Activated naive CD8-positive, alpha-beta T cell treated with anti-CD3 and anti-CD28 coated beads, Interleukin-2, amount 50 U/mL, for 16 hours (primary cell): ENCODE results near the gene THBS2.

ENCODE experiments used
- DNase-seq: peaks from one replicate; pipeline ENCODE4 v3.0.0-alpha.2; 2020; ENCODE audit warnings: low read depth, low spot score

THBS2 gene

GRCh38 chr6:169249057-169249456 is 4.6 kb downstream of the THBS2 start:
- no peak for DNase-seq

DNA sequence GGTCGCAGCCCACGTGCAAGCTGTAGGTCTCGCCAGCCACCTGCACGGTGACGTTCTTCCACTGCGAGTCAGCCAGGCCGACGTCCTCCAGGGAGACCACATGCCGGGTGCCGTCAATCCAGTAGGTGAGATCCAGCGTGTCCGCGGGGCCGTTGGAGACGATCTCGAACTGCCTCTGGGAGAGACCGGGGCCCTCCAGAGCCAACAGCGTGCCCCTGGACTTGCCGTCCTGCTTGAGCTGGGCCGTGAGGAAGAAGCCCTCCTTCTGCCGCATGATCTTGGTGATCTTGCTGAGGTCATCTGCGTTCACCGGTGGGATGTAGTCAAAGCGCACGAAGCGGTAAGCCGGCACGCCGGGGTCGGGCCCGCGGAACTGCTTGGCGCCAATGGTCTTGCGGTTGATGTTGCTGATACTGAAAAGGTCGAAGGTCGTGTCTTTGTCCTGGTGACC is 5.1 kb downstream of the THBS2 start:
- no peak for DNase-seq

DNA sequence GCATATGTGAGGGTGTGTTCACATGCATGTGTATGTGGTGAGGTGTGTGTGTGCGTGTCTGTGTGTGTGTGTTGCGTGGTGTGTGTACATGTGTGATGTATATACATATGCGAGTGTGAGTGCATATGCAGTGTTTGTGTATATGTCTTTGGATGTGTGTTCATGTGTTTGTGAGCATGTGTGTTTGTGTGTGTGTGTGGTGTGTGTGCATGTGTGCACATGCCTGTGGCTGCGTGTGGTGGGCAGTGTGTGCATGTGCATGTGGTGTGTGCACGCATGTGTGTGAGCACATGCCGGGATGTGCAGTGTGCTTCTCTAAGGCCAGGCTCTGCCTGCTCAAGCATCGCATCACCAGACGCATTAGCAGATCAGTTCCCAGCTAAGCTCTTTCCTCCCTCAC is 5.7 kb downstream of the THBS2 start:
- no peak for DNase-seq

GRCh38 chr6:169247419-169247818 is 6.2 kb downstream of the THBS2 start:
- no peak for DNase-seq

DNA sequence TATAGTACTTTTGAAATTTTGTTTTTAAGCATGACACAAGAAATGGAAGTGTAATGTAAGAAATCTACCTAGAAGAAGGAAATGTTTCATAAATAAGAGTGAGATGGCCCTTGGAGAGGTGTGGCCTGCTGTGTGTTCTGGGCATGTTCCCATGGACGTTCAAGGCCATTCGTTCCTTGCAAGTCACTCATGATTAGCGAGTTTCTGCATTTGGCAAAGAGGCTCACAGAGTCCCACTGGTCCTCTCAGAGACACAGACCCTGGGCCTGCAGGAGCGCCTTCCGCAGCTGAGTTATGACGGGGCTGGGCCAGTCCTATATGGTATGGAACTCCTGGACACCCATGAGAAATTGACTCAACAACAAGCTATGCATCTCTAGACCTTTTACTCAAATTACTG is 7.2 kb downstream of the THBS2 start:
- no peak for DNase-seq

- no peak for DNase-seq
These were observed 8.8 kb downstream of the THBS2 start for GRCh38 chr6:169244684-169245383.

DNA sequence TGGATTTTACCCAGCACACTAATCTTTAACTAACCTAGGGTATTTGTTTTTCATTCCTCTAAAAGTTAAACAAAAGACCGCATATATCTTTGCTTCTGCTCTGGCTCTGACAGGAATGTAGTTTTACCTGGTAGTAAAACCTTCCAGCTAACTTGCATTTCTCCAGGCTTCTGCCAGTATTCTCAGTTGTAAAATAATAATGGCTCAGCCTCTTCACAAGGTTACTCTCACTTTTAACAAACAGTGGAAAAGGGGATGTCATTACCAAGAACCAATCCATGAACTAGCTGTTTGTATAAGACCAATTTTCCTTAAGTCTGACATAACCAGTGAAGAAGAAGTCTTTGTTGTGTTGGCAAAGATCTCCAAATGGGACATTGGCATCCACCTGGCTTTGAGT is 10.0 kb downstream of the THBS2 start:
- no peak for DNase-seq

GRCh38 chr6:169243186-169243585 is 10.5 kb downstream of the THBS2 start:
- DNase-seq = no peak

- DNase-seq = no peak
These were observed 11.8 kb downstream of the THBS2 start for GRCh38 chr6:169241688-169242350.

DNA sequence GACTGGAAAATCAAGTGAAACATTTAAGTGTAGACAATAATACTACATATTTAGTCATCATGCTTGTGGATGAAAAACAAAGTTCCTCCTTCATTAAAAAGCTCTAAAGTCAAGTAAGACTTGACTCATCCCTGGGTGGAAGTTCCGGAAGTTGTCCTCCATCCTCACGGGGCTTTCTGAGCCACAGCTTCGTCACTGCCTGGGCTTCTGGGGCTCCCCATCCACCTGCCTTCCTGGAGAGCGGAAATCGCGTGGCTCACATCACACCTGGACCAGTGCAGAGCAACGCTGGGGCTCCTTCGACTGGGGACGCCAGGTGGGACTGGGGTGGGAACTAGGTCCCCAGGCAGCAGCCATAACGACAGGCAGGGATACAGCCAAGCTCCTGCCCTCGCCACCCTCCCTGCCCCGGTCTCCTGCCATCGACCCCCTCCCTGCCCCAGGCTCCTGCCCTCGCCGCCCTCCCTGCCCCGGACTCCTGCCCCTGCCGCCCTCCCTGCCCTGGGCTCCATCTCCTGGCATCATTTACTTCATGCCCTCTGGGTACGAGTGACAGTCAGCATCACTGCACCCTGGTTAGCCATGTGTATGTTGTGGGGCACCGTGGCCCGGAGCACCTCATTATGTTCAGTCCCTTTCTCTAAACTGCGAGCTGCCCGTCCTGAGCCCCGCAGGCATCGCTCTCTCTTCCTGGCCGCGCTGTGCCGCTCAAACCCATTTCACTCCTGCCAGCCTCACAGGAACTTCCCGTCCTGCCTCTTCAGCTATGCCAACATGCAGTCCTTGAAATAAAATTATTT is 12.9 kb downstream of the THBS2 start:
- DNase-seq = no peak

GRCh38 chr6:169240125-169240524 is 13.5 kb downstream of the THBS2 start:
- no peak for DNase-seq

DNA sequence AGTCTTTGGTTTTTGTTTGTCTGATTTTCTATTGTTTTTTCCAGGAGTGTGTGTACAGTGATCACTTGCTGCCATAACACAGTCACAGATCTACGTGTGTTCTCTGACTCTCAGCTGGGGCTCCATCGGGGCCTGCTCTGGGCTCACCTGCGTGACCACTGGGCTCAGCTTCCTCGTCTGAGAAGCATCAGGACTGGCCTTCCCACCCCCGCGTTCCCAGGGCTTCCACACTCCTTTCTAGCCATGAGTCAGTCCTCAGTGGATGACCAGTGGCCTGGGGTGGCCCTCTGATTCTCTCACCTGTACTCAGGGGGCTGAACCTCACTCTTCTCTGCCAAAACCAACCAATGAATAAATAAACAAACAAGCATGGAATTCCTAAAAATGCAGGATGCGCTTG is 14.5 kb downstream of the THBS2 start:
- no peak for DNase-seq

- no peak for DNase-seq
These were observed 14.9 kb downstream of the THBS2 start for GRCh38 chr6:169238766-169239165.

- no peak for DNase-seq
These were observed 16.0 kb downstream of the THBS2 start for GRCh38 chr6:169237496-169238134.

DNA sequence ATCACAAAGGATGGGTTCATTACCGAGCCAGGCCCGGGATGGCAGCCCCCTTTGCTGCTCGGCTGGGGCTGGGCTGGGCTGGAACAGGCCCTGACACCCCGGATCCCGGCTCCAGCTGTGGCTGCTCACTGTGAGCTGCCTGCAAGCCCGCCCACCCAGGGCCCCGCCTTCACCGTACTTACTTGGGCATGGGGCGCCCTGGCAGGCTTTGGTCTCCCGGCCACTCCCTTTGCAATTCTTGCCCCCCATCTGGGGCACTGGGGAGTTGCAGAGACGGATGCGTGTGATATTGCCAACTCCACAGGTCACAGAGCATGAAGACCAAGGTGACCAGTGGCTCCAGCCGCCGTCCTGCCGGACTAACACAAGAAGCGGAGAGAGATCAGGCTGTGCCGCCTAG is 16.7 kb downstream of the THBS2 start:
- no peak for DNase-seq

- DNase-seq = no peak
These were observed 17.1 kb downstream of the THBS2 start for GRCh38 chr6:169236545-169236944.

DNA sequence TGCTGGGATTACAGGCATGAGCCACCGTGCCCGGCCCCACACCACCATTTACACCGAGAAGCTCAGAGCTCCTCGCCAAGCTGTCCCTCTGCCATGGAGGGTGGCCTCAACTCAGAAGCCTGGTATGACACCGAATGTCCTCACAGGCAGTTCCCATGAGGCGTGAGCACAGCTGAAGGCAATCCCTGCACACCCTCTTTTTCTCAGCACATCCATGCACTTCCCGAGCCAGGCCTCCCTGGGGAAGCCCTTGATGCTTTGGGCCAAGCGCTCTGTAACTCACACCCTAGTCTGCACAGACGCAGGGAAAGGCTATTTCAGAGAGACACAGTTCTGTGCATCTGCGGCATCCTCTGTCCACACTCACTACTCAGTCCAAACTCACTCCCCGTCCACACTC is 18.4 kb downstream of the THBS2 start:
- no peak for DNase-seq

DNA sequence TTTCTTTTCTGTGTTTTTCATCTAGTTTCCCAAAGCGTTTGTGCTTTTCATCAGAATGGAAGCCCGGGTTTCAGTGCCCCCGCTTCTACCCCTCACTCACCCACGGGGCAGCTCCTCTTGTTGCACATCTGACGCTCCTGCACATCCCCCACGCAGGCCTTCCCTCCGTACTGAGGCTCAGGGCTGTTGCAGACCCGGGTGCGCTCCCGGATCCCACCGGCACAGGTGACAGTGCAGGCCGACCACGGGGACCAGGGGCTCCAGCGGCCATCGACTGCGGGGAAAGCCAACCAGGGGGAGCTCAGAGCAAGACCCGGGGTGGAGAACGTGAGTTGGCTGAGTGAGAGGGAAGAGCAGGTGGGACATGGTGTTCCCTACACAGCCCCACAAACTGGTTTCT is 19.0 kb downstream of the THBS2 start:
- DNase-seq = no peak

DNA sequence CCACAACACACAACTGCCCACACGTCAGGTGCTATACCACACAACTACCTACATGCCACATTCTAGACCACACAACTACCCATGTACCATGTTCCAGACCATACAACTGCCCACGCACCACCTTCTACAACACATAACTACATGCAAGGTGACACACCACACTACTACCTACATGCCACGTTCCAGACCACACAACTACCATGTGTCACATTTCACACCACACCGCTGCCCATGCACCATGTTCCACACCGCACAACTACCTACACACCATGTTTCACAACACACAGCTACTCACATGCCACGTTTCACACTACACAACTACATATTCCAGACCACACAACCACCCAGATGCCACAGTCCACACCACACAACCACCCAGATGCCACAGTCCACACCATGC is 19.8 kb downstream of the THBS2 start:
- no peak for DNase-seq

GRCh38 chr6:169233181-169233580 is 20.5 kb downstream of the THBS2 start:
- no peak for DNase-seq

DNA sequence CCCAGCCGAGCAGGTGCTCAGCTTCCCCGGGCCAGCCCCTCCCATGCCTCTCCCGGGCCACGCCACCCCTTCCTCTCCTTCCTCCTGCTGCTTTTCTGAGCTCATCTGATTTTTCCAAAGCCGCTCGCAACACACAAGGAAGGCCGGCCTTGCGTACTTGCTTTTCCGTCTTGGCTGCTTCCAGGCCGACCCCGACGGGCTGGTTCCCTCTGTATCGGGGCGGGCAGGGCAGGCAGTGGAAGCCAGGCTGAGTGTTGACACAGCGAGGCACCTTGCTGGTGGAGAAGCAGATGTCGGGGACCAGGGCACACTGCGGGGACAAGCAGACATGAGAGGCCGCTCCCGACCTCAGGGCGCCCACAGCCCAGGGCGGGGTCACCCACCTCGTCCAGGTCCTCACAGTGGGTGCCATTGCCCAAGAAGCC is 21.1 kb downstream of the THBS2 start:
- DNase-seq = no peak
